Activated B cell treated with CpG ODN at 0.5 μM for 24 hours (primary cell): Measurements from ENCODE around the gene CAMTA1. TPM values are rescaled to one million over a fixed set of nuclear protein-coding genes. Genes with fewer than 3 reads are reported as not detected.

ENCODE experiments used
- ATAC-seq: fragments of 200-7000 bp; cut with Tn5 transposase; one replicate; pipeline ENCODE4 v1.10.0; 2021; ENCODE audit warnings: low read depth, mild to moderate bottlenecking, moderate library complexity
- CTCF ChIA-PET: fragments of 350-600 bp; sonication (Branson Sonifier 250); formaldehyde crosslinking; loops from one replicate; lab custom pipeline; 2021; ENCODE audit warnings: antibody characterized with exemption; lab: Charles Lee
- POLR2A ChIA-PET: fragments of 350-600 bp; sonication (Branson Sonifier 250); formaldehyde crosslinking; loops from one replicate; lab custom pipeline; 2021; ENCODE audit warnings: antibody characterized with exemption; lab: Charles Lee
- DNase-seq: peaks from one replicate; pipeline ENCODE4 v3.0.0; 2022
- H3K27ac Mint-ChIP-seq: one replicate; pipeline ENCODE4 v1.8.0; 2020; ENCODE audit warnings: mixed read lengths
- H3K27me3 Mint-ChIP-seq: one replicate; pipeline ENCODE4 v1.8.0; 2021; ENCODE audit warnings: mixed read lengths
- H3K36me3 Mint-ChIP-seq: one replicate; pipeline ENCODE4 v1.8.0; 2021; ENCODE audit warnings: low read depth, mixed read lengths
- H3K4me1 Mint-ChIP-seq: one replicate; pipeline ENCODE4 v1.8.0; 2021; ENCODE audit warnings: mixed read lengths
- H3K4me3 Mint-ChIP-seq: one replicate; pipeline ENCODE4 v1.8.0; 2020; ENCODE audit warnings: mild to moderate bottlenecking, mixed read lengths
- H3K9me3 Mint-ChIP-seq: one replicate; pipeline ENCODE4 v1.8.0; 2020; ENCODE audit warnings: mixed read lengths
- intact Hi-C: fragments of 100-400 bp; cut with micrococcal nuclease; formaldehyde crosslinking; loops from one replicate; pipeline ENCODE4 v1.15.1; 2024
- total RNA-seq: library from RNA; stranded (reverse); gene quantifications from 2 replicates; pipeline ENCODE4 v1.2.3, GENCODE V29; 2022
- TF ChIP-seq, protein P1 (sequence below): fragments of 200-600 bp; IDR thresholded peaks from one replicate; pipeline ENCODE4 v1.8.0; 2022; ENCODE audit warnings: antibody characterized with exemption, mild to moderate bottlenecking

Gene CAMTA1
- total RNA-seq, 1 donor from 2014 or later = 49.8 TPM

DNA sequence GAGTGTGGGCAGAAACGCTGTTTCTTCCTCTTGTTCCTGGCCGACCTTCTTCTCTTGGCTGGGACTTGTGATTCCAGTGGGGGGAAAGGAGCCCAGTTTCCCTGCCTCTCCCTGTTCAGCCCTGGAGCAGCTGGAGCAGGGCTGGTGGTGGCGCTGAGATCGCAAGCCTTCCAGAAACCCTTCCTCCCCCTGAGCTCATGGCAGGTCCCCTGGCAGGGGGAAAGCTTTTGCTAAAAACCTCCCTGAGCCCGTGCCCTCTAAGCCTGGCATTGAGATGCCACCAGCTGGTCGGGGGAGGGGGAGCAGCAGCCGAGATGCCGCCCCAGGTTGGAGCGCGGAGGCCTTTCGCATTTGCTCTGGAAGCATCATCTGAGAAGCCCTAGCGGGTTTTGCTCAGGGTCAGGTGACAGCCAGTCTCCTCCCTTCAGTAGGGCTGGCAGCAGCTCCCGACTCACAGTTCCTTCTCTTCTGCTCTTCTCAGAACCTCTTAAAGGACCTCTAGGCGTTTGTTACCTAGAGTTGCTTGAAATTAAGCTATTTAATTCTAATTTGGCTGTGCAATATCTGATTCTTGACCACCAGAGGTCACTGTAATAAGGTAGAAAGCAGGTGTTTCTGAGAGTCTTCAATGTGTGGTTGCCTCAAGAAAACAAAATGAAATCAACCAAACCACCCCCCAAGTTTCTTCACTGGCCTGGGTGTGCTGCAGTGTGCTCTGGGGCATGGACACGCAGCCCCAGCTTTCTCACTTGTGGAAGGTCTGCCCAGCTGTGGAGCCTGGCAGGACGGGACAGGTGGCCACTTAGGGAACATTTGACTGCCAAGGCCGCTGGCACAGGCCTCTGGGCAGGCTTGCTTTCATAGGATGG lies 257.3 kb downstream of the CAMTA1 start:
- H3K27ac Mint-ChIP-seq = no peak overlapping the region
- no peak overlapping the region for H3K4me3 Mint-ChIP-seq
- ChIA-PET POLR2A (no interaction called here), CTCF (no interaction called here)
- no peaks in the 10 kb centered on the region for H3K4me1 Mint-ChIP-seq
- no peaks in the 10 kb centered on the region for H3K9me3 Mint-ChIP-seq
- intact Hi-C loops = no loop called here
- TF ChIP-seq, protein P1, sequence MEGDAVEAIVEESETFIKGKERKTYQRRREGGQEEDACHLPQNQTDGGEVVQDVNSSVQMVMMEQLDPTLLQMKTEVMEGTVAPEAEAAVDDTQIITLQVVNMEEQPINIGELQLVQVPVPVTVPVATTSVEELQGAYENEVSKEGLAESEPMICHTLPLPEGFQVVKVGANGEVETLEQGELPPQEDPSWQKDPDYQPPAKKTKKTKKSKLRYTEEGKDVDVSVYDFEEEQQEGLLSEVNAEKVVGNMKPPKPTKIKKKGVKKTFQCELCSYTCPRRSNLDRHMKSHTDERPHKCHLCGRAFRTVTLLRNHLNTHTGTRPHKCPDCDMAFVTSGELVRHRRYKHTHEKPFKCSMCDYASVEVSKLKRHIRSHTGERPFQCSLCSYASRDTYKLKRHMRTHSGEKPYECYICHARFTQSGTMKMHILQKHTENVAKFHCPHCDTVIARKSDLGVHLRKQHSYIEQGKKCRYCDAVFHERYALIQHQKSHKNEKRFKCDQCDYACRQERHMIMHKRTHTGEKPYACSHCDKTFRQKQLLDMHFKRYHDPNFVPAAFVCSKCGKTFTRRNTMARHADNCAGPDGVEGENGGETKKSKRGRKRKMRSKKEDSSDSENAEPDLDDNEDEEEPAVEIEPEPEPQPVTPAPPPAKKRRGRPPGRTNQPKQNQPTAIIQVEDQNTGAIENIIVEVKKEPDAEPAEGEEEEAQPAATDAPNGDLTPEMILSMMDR = no peak
- no peaks in the 10 kb centered on the region for H3K36me3 Mint-ChIP-seq
- ATAC-seq (no peak), DNase-seq (no peak)
- H3K27me3 Mint-ChIP-seq = no peaks in the 10 kb centered on the region

DNA sequence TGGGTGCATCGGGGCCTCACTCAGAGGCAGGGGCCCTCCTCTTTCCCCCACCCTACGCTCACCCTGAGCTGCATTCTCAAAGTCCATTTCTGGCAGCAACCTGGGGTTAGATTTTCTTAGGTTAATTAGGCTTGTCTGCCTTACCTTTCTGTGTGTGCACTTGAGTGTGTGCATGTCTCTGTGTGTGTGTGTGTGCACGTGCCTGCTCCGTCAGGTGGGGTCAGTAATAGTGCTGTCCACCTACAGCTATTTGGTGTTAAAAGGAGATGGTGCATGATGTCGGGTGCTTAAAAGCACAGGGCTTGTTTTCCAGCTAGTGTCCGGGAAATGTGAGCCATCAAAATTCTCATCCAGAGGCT lies 257.9 kb downstream of the CAMTA1 start:
- intact Hi-C loops = no loop called here
- ATAC-seq (no peak), DNase-seq (no peak)
- POLR2A ChIA-PET = no interaction called here
- no peaks in the 10 kb centered on the region for H3K36me3 Mint-ChIP-seq
- no peaks in the 10 kb centered on the region for H3K9me3 Mint-ChIP-seq
- H3K4me1 Mint-ChIP-seq = no peaks in the 10 kb centered on the region
- H3K4me3 Mint-ChIP-seq = no peak overlapping the region
- TF ChIP-seq, protein P1 = no peak
- CTCF ChIA-PET = no interaction called here
- no peak overlapping the region for H3K27ac Mint-ChIP-seq
- no peaks in the 10 kb centered on the region for H3K27me3 Mint-ChIP-seq

DNA sequence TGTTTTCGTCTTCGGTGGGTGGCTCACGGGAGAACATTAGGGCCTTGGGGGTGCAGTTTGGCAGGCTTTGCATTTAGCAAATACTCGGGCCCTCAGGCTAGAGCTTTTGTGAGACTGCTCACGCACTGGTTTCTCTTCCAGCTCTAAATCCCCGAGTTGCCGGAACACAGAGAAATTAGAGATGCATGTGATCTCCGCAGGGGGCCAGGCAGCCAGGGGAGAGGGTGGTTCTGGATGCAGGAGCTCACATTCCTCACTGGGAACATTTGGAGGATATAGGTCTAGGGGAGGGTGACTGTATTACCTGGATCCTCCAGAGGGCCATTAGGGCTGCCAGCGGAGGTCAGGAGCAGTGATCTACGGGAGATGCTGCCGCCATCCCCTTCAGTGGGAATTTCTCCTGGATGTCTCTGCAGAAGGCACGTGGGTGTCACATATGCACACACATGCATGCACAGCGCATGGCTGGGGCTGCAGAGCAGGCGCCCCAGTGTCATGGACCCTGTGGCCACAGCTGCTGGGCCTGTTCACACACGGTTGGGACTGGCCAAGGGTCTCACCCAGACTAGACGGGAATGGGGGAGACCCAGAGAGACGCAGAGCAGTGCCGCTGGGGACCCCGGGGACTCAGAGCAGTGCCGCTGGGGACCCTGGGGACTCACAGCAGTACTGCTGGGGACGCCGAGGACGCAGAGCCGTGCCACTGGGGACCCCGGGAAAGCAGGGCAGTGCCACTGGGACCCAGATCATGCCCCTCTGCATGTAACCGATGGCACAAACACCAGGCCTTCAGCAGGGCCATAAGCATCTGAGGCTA lies 258.7 kb downstream of the CAMTA1 start:
- ChIA-PET CTCF (no interaction called here), POLR2A (no interaction called here)
- H3K36me3 Mint-ChIP-seq = no peaks in the 10 kb centered on the region
- intact Hi-C loops = no loop called here
- TF ChIP-seq, protein P1 = no peak
- no peak for DNase-seq
- H3K27me3 Mint-ChIP-seq = no peaks in the 10 kb centered on the region
- no peak overlapping the region for H3K4me3 Mint-ChIP-seq
- no peak overlapping the region for H3K27ac Mint-ChIP-seq
- H3K4me1 Mint-ChIP-seq = no peaks in the 10 kb centered on the region
- H3K9me3 Mint-ChIP-seq = no peaks in the 10 kb centered on the region
- ATAC-seq = no peak

DNA sequence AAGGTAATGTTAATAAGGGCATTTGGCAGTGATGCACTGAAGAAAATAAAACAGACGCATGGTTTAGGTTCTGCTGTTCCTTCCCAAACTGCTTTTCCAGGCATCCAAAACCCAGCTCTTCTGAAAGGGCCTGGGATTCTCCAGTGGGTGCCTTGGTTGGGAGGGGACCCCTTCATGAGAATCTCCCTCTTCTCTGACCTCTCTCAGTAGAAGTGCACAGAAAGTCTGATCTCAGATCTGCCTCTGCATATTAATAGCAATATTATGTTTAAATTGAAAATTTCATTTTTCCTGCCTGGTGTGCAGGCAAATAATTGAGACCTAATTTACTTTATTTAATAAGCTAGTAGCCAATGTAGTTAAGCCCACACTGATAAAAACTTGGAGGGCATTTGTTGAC lies 260.6 kb downstream of the CAMTA1 start:
- no peak for ATAC-seq
- no peak overlapping the region for H3K4me3 Mint-ChIP-seq
- intact Hi-C loops = no loop called here

More for the DNA sequence above, 260.6 kb downstream of the CAMTA1 start:
- peaks cover 2% of the 10 kb centered on the region for H3K27me3 Mint-ChIP-seq
- TF ChIP-seq, protein P1 = no peak
- ChIA-PET CTCF (no interaction called here), POLR2A (no interaction called here)
- H3K36me3 Mint-ChIP-seq = no peaks in the 10 kb centered on the region
- no peak for DNase-seq
- no peaks in the 10 kb centered on the region for H3K4me1 Mint-ChIP-seq
- H3K27ac Mint-ChIP-seq = no peak overlapping the region
- H3K9me3 Mint-ChIP-seq = no peaks in the 10 kb centered on the region
